ENCODE results near the gene ZNF331. TPM values are rescaled to one million over a fixed set of nuclear protein-coding genes. Genes with fewer than 3 reads are reported as not detected.

ZNF331 gene
- total RNA-seq, 2 donors from 2014 or later: 26.9 to 38.7 TPM

GRCh38 chr19:53555352-53555751, 17.4 kb downstream of the ZNF331 start:
- peak overlapping the region; percentile 84 for H3K4me3 ChIP-seq

GRCh38 chr19:53571339-53571738, 33.4 kb downstream of the ZNF331 start:
- no peak for TF ChIP-seq CTCF (IDR thresholded peaks at IDR 0.05)
- no peak for DNase-seq (ENCODE audit: low spot score)
- Histone ChIP-seq H3K9me3 (peaks cover 15% of the 10 kb centered on the region), H3K4me3 (no peak overlapping the region), H3K36me3 (peaks cover 45% of the 10 kb centered on the region), H3K27ac (no peak overlapping the region), H3K27me3 (replicated peaks; ENCODE audit: insufficient read depth) (no peaks in the 10 kb centered on the region), H3K4me1 (ENCODE audit: control insufficient read depth in 1 of 2, low read depth in 2 of 2) (no peaks in the 10 kb centered on the region)
- no peak for ATAC-seq (ENCODE audit: insufficient number of reproducible peaks, low FRiP score, low read depth)

More at GRCh38 chr19:53555352-53555751, 17.4 kb downstream of the ZNF331 start:
- peaks cover 0 to 2% of the 10 kb centered on the region in 2 donors for H3K4me1 ChIP-seq (ENCODE audit: control insufficient read depth in 1 of 2, low read depth in 2 of 2)
- DNase-seq (ENCODE audit: low spot score) (no peak), ATAC-seq (ENCODE audit: insufficient number of reproducible peaks, low FRiP score, low read depth) (no peak)
- H3K27ac ChIP-seq: peak overlapping the region in 1 of 2 donors; percentile 83
- H3K36me3 ChIP-seq: no peaks in the 10 kb centered on the region
- no peak for TF ChIP-seq CTCF (IDR thresholded peaks at IDR 0.05)
- no peaks in the 10 kb centered on the region for H3K9me3 ChIP-seq
- H3K27me3 ChIP-seq (replicated peaks; ENCODE audit: insufficient read depth): no peaks in the 10 kb centered on the region

GRCh38 chr19:53576941-53577653, 39.2 kb downstream of the ZNF331 start:
- peaks cover 54% of the 10 kb centered on the region for H3K36me3 ChIP-seq
- no peak for ATAC-seq (ENCODE audit: insufficient number of reproducible peaks, low FRiP score, low read depth)
- H3K4me3 ChIP-seq: peak overlapping the region; percentile 0
- no peak for TF ChIP-seq CTCF (IDR thresholded peaks at IDR 0.05)
- no peaks in the 10 kb centered on the region for H3K27me3 ChIP-seq (replicated peaks; ENCODE audit: insufficient read depth)
- no peak overlapping the region for H3K27ac ChIP-seq
- H3K9me3 ChIP-seq: peaks cover 47% of the 10 kb centered on the region
- H3K4me1 ChIP-seq (ENCODE audit: control insufficient read depth in 1 of 2, low read depth in 2 of 2): no peaks in the 10 kb centered on the region
- DNase-seq (ENCODE audit: low spot score): no peak

GRCh38 chr19:53577968-53578367, 40.0 kb downstream of the ZNF331 start:
- no peak overlapping the region for H3K4me3 ChIP-seq
- no peaks in the 10 kb centered on the region for H3K4me1 ChIP-seq (ENCODE audit: control insufficient read depth in 1 of 2, low read depth in 2 of 2)
- DNase-seq (ENCODE audit: low spot score) (no peak), ATAC-seq (ENCODE audit: insufficient number of reproducible peaks, low FRiP score, low read depth) (no peak)
- H3K9me3 ChIP-seq: peaks cover 47% of the 10 kb centered on the region
- H3K36me3 ChIP-seq: peaks cover 51% of the 10 kb centered on the region
- no peaks in the 10 kb centered on the region for H3K27me3 ChIP-seq (replicated peaks; ENCODE audit: insufficient read depth)
- no peak for TF ChIP-seq CTCF (IDR thresholded peaks at IDR 0.05)
- H3K27ac ChIP-seq: no peak overlapping the region

- H3K27me3 ChIP-seq (replicated peaks; ENCODE audit: insufficient read depth): no peaks in the 10 kb centered on the region
- H3K36me3 ChIP-seq: peaks cover 38% of the 10 kb centered on the region
- TF ChIP-seq CTCF (IDR thresholded peaks at IDR 0.05): no peak
- H3K4me1 ChIP-seq (ENCODE audit: control insufficient read depth in 1 of 2, low read depth in 2 of 2): no peaks in the 10 kb centered on the region
- no peak for DNase-seq (ENCODE audit: low spot score)
- no peak for ATAC-seq (ENCODE audit: insufficient number of reproducible peaks, low FRiP score, low read depth)
- no peak overlapping the region for H3K4me3 ChIP-seq
- no peak overlapping the region for H3K27ac ChIP-seq
- H3K9me3 ChIP-seq: peaks cover 44% of the 10 kb centered on the region
Observed at GRCh38 chr19:53579518-53579917, 41.6 kb downstream of the ZNF331 start.

Measured in thoracic aorta (tissue), 2 donors.